GM06990 (cell line): Measurements from ENCODE around the gene VAX1.

Source experiments
- DNase-seq: peaks from one replicate; pipeline ENCODE4 v3.0.0-alpha.2; 2011; ENCODE audit not compliant: insufficient read length; ENCODE audit errors: extremely low read depth
- H3K27me3 ChIP-seq: replicated peaks from 2 replicates; pipeline ENCODE4 v1.6.0; 2011; ENCODE audit warnings: low read length; ENCODE audit not compliant: control insufficient read depth, insufficient read depth
- H3K36me3 ChIP-seq: 2 replicates; pipeline ENCODE4 v1.5.1; 2011; ENCODE audit warnings: low read length; ENCODE audit not compliant: control insufficient read depth, insufficient read depth
- H3K4me3 ChIP-seq: replicated peaks from 2 replicates; pipeline ENCODE4 v1.5.1; 2011; ENCODE audit warnings: low read depth, mild to moderate bottlenecking, control low read depth, low read length
- CTCF ChIP-seq: IDR thresholded peaks from 2 replicates; pipeline ENCODE4 v1.5.1; 2011; ENCODE audit warnings: low read length, control low read depth, mild to moderate bottlenecking, inconsistent platforms; ENCODE audit not compliant: insufficient read depth, poor library complexity, severe bottlenecking

The VAX1 gene

GRCh38 chr10:117168729-117169128 is 30.7 kb upstream of the VAX1 start:
- H3K36me3 ChIP-seq = no peaks in the 10 kb centered on the region
- no peaks in the 10 kb centered on the region; the same call in none of the 2 replicates for H3K27me3 ChIP-seq
- no peak overlapping the region for H3K4me3 ChIP-seq
- no peak for DNase-seq
- no peak for TF ChIP-seq CTCF

- DNase-seq = peak; percentile 70
- peak; percentile 66 for TF ChIP-seq CTCF
- no peak overlapping the region for H3K4me3 ChIP-seq
- H3K36me3 ChIP-seq = no peaks in the 10 kb centered on the region
- no peaks in the 10 kb centered on the region; the same call in none of the 2 replicates for H3K27me3 ChIP-seq
These were observed 30.0 kb upstream of the VAX1 start for GRCh38 chr10:117167789-117168674.

- no peak for TF ChIP-seq CTCF
- Histone ChIP-seq H3K36me3 (no peaks in the 10 kb centered on the region), H3K4me3 (no peak overlapping the region), H3K27me3 (no peaks in the 10 kb centered on the region; the same call in none of the 2 replicates)
- no peak for DNase-seq
These were observed 29.3 kb upstream of the VAX1 start for GRCh38 chr10:117167346-117167788.

GRCh38 chr10:117166418-117167345 is 28.6 kb upstream of the VAX1 start:
- Histone ChIP-seq H3K27me3 (no peaks in the 10 kb centered on the region; the same call in none of the 2 replicates), H3K36me3 (no peaks in the 10 kb centered on the region), H3K4me3 (no peak overlapping the region)
- no peak for TF ChIP-seq CTCF
- no peak for DNase-seq

- TF ChIP-seq CTCF = peak; percentile 44
- DNase-seq = no peak
- Histone ChIP-seq H3K27me3 (no peaks in the 10 kb centered on the region; the same call in 1 of the 2 replicates), H3K36me3 (no peaks in the 10 kb centered on the region), H3K4me3 (no peak overlapping the region)
These were observed 27.7 kb upstream of the VAX1 start for GRCh38 chr10:117165538-117166417.
